Fibroblast of lung (primary cell): ENCODE measurements around the gene MMP15.

Experiments
- CTCF ChIP-seq, 2 donors: IDR thresholded peaks in 1 of 2; conservative IDR thresholded peaks in 1 of 2; 1 replicate in 1 of 2; 2 replicates in 1 of 2; pipeline ENCODE4 v1.5.1; 2011 to 2012; ENCODE audit warnings: low read length in 2 of 2, control low read depth in 1 of 2, inconsistent platforms in 1 of 2, low read depth in 1 of 2, mild to moderate bottlenecking in 1 of 2
- EZH2 ChIP-seq: IDR thresholded peaks from 2 replicates; pipeline ENCODE4 v1.5.1; 2012; ENCODE audit warnings: low read length, control low read depth, mild to moderate bottlenecking; ENCODE audit errors: missing control alignments

DNA sequence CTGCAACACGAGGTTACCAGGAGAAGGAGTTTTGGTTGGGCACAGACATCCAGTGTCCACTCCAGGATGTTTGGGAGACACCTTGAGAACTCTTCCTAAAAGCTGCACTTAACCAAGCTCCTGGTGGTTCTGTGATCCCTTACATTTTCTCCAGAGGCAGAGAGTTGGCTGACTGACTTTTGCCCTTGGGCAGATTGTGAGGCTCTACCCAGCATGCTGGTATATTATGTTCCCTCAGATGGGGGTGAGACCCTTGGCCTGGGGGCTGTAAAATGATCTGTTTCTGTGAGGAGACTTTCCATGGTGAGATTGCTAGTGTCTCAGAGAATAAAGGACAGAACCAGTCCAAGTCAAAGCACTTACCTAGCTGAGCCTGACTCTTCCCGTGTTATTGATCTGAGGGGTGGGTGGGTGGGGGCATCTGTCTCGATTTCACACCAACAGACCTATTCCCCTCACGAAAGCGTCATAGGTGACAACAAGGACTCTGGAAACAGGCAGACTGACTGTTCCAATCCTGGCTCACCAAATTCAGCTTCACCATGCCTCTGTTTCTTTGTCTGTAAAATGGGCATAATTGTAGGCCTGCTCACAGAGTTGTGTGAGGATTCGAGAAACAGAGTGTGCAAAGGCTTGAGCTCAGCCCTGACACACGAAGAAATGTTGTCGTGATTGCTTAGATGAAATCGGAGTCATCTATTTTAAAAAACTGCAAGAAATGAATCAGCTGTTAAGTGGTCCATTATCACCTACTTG lies 12.2 kb upstream of the MMP15 start:
- TF ChIP-seq CTCF (conservative IDR thresholded peaks at IDR 0.05 in 1 of 2, IDR thresholded peaks at IDR 0.05 in 1 of 2; ENCODE audit: low read depth in 1 of 2, low read length in 2 of 2) (no peak), EZH2 (no peak)
